Central memory CD8-positive, alpha-beta T cell (primary cell): ENCODE measurements around the gene ABCG2.

Experiments used
- ATAC-seq: fragments of 150-1000 bp; cut with Tn5 transposase; replicated peaks from 2 replicates; pipeline ENCODE4 v1.10.0; 2022; ENCODE audit warnings: mild to moderate bottlenecking, moderate FRiP score, moderate number of reproducible peaks; ENCODE audit not compliant: poor library complexity, severe bottlenecking; ENCODE audit errors: extremely low read depth
- DNase-seq, 2 donors: peaks; one replicate each; pipeline ENCODE4 v3.0.0; 2021; ENCODE audit warnings: low spot score in 2 of 2
- H3K27ac Mint-ChIP-seq: one replicate; pipeline ENCODE4 v1.8.0; 2022; ENCODE audit warnings: low read depth, mild to moderate bottlenecking, moderate library complexity, mixed read lengths
- H3K27me3 Mint-ChIP-seq: one replicate; pipeline ENCODE4 v1.8.0; 2022; ENCODE audit warnings: mixed read lengths
- H3K36me3 Mint-ChIP-seq: one replicate; pipeline ENCODE4 v1.8.0; 2022; ENCODE audit warnings: mild to moderate bottlenecking, moderate library complexity, mixed read lengths; ENCODE audit not compliant: insufficient read depth
- H3K4me1 Mint-ChIP-seq: one replicate; pipeline ENCODE4 v1.8.0; 2022; ENCODE audit warnings: mixed read lengths
- H3K4me3 Mint-ChIP-seq: one replicate; pipeline ENCODE4 v1.8.0; 2022; ENCODE audit warnings: mild to moderate bottlenecking, moderate library complexity, mixed read lengths
- H3K9me3 Mint-ChIP-seq: one replicate; pipeline ENCODE4 v1.8.0; 2022; ENCODE audit warnings: mixed read lengths

The ABCG2 gene

GRCh38 chr4:88188738-88189417 is 30.4 kb upstream of the ABCG2 start:
- no peak overlapping the region for H3K4me3 Mint-ChIP-seq
- no peak overlapping the region for H3K27ac Mint-ChIP-seq
- no peaks in the 10 kb centered on the region for H3K9me3 Mint-ChIP-seq
- no peak for DNase-seq
- no peak for ATAC-seq
- no peaks in the 10 kb centered on the region for H3K36me3 Mint-ChIP-seq
- no peaks in the 10 kb centered on the region for H3K4me1 Mint-ChIP-seq
- peaks cover 20% of the 10 kb centered on the region for H3K27me3 Mint-ChIP-seq

DNA sequence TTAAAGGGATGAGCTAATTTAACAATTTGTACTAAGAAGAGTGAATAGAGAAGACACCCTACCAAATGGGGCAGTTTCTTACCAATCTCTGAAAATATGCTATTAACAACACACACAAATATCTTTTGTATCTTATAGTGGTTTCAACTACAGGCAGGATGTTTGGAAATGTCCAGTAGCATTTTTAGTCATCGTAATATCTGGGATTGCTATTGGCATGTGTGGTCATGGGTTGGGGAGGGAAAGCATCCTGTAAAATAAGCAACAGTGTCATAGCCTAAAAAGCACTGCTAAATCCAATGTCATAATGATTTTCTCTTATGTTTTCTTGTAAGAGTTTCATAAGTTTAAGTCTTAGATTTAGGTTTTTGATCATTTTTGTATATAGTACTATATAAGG is 29.3 kb upstream of the ABCG2 start:
- ATAC-seq, result no peak
- H3K9me3 Mint-ChIP-seq, result no peaks in the 10 kb centered on the region
- H3K4me1 Mint-ChIP-seq, result no peaks in the 10 kb centered on the region
- DNase-seq, result no peak
- no peak overlapping the region for H3K27ac Mint-ChIP-seq
- H3K36me3 Mint-ChIP-seq, result no peaks in the 10 kb centered on the region
- H3K27me3 Mint-ChIP-seq, result peaks cover 31% of the 10 kb centered on the region
- no peak overlapping the region for H3K4me3 Mint-ChIP-seq

GRCh38 chr4:88185906-88186305 is 27.5 kb upstream of the ABCG2 start:
- H3K4me3 Mint-ChIP-seq, result no peak overlapping the region
- H3K36me3 Mint-ChIP-seq, result no peaks in the 10 kb centered on the region
- H3K9me3 Mint-ChIP-seq, result no peaks in the 10 kb centered on the region
- ATAC-seq (no peak), DNase-seq (no peak)
- no peak overlapping the region for H3K27ac Mint-ChIP-seq
- H3K27me3 Mint-ChIP-seq, result peaks cover 50% of the 10 kb centered on the region
- no peaks in the 10 kb centered on the region for H3K4me1 Mint-ChIP-seq

- H3K4me1 Mint-ChIP-seq, result no peaks in the 10 kb centered on the region
- peaks cover 84% of the 10 kb centered on the region for H3K27me3 Mint-ChIP-seq
- DNase-seq, result no peak
- no peaks in the 10 kb centered on the region for H3K36me3 Mint-ChIP-seq
- no peak for ATAC-seq
- no peak overlapping the region for H3K27ac Mint-ChIP-seq
- no peak overlapping the region for H3K4me3 Mint-ChIP-seq
- H3K9me3 Mint-ChIP-seq, result peaks cover 5% of the 10 kb centered on the region
Observed at GRCh38 chr4:88179261-88179660, 20.8 kb upstream of the ABCG2 start.

- Mint-ChIP-seq H3K36me3 (no peaks in the 10 kb centered on the region), H3K27me3 (peaks cover 79% of the 10 kb centered on the region), H3K4me3 (no peak overlapping the region), H3K9me3 (peaks cover 5% of the 10 kb centered on the region), H3K27ac (no peak overlapping the region), H3K4me1 (no peaks in the 10 kb centered on the region)
- no peak for DNase-seq
- ATAC-seq, result no peak
Observed at GRCh38 chr4:88178626-88179231, 20.3 kb upstream of the ABCG2 start.

GRCh38 chr4:88177983-88178625 is 19.7 kb upstream of the ABCG2 start:
- Mint-ChIP-seq H3K27ac (no peak overlapping the region), H3K36me3 (no peaks in the 10 kb centered on the region), H3K4me1 (no peaks in the 10 kb centered on the region), H3K27me3 (peaks cover 72% of the 10 kb centered on the region), H3K9me3 (peaks cover 5% of the 10 kb centered on the region), H3K4me3 (no peak overlapping the region)
- no peak for DNase-seq
- no peak for ATAC-seq

GRCh38 chr4:88172987-88173386 is 14.5 kb upstream of the ABCG2 start:
- H3K4me3 Mint-ChIP-seq, result no peak overlapping the region

DNA sequence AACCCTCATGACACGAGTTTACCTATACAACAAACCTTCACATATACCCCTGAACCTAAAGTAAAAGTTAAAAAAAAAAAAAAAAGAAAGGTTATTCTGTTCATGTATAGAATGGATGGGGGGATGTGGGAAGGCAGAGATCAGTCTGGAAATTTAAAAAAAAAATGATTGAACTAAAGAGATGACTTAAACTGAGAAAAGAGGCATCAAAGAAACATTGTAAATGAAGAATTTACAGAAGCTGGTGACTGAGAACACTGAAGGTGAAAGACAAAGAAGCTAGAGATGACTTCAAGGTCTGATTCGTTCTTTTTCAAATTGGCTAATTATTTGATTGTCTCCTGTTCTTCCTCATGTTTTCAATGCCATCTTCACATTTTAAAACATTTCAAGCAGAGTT is 12.8 kb upstream of the ABCG2 start:
- H3K4me3 Mint-ChIP-seq, result no peak overlapping the region
- peaks cover 28% of the 10 kb centered on the region for H3K27me3 Mint-ChIP-seq
- no peak for ATAC-seq
- no peaks in the 10 kb centered on the region for H3K36me3 Mint-ChIP-seq
- H3K9me3 Mint-ChIP-seq, result no peaks in the 10 kb centered on the region
- H3K27ac Mint-ChIP-seq, result no peak overlapping the region
- DNase-seq, result no peak
- H3K4me1 Mint-ChIP-seq, result no peaks in the 10 kb centered on the region

More at GRCh38 chr4:88172987-88173386, 14.5 kb upstream of the ABCG2 start:
- H3K4me1 Mint-ChIP-seq, result no peaks in the 10 kb centered on the region
- H3K27ac Mint-ChIP-seq, result no peak overlapping the region
- no peaks in the 10 kb centered on the region for H3K36me3 Mint-ChIP-seq
- H3K27me3 Mint-ChIP-seq, result peaks cover 31% of the 10 kb centered on the region
- ATAC-seq, result no peak
- H3K9me3 Mint-ChIP-seq, result no peaks in the 10 kb centered on the region
- no peak for DNase-seq

- Mint-ChIP-seq H3K36me3 (no peaks in the 10 kb centered on the region), H3K27me3 (peaks cover 9% of the 10 kb centered on the region), H3K4me3 (no peak overlapping the region), H3K4me1 (no peaks in the 10 kb centered on the region), H3K9me3 (no peaks in the 10 kb centered on the region), H3K27ac (no peak overlapping the region)
- ATAC-seq, result no peak
- no peak for DNase-seq
Observed at GRCh38 chr4:88169298-88169697, 10.9 kb upstream of the ABCG2 start.

GRCh38 chr4:88166608-88167007 is 8.2 kb upstream of the ABCG2 start:
- H3K9me3 Mint-ChIP-seq, result no peaks in the 10 kb centered on the region
- no peaks in the 10 kb centered on the region for H3K36me3 Mint-ChIP-seq
- peaks cover 9% of the 10 kb centered on the region for H3K27me3 Mint-ChIP-seq
- no peak overlapping the region for H3K4me3 Mint-ChIP-seq
- no peak for DNase-seq
- no peaks in the 10 kb centered on the region for H3K4me1 Mint-ChIP-seq
- no peak for ATAC-seq
- no peak overlapping the region for H3K27ac Mint-ChIP-seq

DNA sequence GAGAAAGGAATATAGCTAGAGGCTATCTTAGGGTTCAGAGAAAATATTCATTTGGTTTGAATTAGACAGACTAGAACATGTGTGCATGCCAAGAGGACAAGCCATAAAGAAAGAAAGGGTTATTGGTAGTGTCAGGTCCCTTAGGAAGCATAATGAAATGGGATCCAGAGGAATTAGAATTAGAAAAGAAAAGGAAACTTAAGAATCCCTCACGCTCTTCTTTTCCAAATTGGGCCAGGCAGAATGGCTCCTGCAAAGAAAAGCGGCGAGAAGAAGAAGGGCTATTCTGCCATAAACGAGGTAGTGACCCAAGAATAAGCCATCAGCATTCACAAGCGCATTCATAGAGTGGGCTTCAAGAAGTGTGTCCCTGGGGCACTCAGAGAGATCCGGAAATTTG is 4.9 kb upstream of the ABCG2 start:
- ATAC-seq, result no peak
- no peak for DNase-seq
- H3K27ac Mint-ChIP-seq, result no peak overlapping the region
- H3K4me1 Mint-ChIP-seq, result peaks cover 1% of the 10 kb centered on the region
- H3K9me3 Mint-ChIP-seq, result no peaks in the 10 kb centered on the region
- no peak overlapping the region for H3K4me3 Mint-ChIP-seq
- H3K36me3 Mint-ChIP-seq, result peaks cover 1% of the 10 kb centered on the region
- peaks cover 9% of the 10 kb centered on the region for H3K27me3 Mint-ChIP-seq

DNA sequence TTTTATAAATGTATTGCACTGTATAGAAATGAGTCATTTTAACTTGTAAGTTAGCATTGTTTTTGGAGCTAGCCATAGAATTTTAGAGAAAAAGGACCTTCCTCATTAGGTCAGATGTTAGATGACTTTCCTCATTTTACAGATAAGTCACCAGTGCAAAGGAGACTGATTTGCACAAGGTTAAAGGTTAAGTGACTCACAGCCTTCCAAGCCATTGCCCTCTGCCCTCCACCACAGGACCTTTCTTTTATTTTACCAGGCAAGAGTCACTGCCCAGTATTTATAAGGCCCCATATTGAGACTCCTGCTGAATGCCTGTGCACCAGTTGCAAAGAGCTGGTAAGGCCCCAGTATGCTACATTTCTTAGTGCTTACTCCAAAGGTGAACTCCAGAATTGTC is 4.2 kb upstream of the ABCG2 start:
- Mint-ChIP-seq H3K9me3 (no peaks in the 10 kb centered on the region), H3K27me3 (peaks cover 10% of the 10 kb centered on the region), H3K27ac (no peak overlapping the region), H3K4me3 (no peak overlapping the region), H3K4me1 (peaks cover 8% of the 10 kb centered on the region), H3K36me3 (peaks cover 1% of the 10 kb centered on the region)
- ATAC-seq (no peak), DNase-seq (no peak)

DNA sequence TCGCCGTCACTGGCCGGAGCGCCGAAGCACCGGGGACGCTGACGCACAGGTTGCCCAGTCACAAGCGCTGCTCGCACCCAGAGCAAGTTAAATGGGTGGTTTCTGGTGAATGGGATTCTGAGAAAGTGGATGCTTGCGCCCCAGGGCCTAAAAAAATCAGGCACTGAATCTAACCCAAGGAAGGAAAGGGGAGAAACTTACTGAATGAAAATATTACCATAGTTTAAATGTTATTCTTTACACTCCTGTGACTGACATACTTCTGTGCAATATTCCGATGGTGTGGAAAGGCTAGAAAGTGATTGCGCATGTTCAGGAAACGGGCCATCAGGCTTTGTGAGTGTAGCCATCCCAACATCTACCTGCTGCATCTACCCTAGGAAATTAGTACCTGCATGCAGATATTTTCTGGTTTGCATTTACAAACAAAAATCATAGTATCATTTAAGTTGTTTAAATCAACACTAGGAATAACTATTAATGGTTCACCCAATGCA is 838 bp upstream of the ABCG2 start:
- Mint-ChIP-seq H3K36me3 (peaks cover 1% of the 10 kb centered on the region), H3K9me3 (no peaks in the 10 kb centered on the region), H3K27ac (no peak overlapping the region), H3K4me3 (peak overlapping the region; percentile 64), H3K27me3 (peaks cover 9% of the 10 kb centered on the region), H3K4me1 (peaks cover 9% of the 10 kb centered on the region)
- ATAC-seq, result no peak
- no peak for DNase-seq
